HG02610 (cell line): Measurements from ENCODE around the gene GABRB1.

Source experiments
- ATAC-seq: cut with Tn5 transposase; IDR thresholded peaks from one replicate; pipeline ENCODE4 v1.9.1; 2021; ENCODE audit warnings: mild to moderate bottlenecking, moderate library complexity; ENCODE audit not compliant: unreplicated experiment

GABRB1 gene

DNA sequence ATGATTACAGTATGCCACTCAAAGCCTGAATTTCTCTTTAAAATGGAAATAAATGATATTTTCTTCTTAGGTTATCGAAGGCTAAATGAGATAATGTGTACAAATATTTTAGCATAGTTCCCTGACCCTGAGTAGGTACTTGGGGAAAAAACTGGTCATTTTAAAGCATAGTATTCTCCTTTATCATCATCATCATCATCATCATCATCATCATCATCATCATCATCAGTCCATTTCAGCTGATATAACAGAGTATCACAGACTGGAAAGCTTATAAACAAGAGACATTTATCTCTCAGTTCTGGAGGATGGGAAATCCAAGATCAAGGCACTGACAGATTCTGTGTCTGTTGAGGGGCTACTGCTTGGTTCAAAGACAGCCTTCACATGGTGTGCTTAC lies 13.9 kb downstream of the GABRB1 start:
- ATAC-seq, result no peak

DNA sequence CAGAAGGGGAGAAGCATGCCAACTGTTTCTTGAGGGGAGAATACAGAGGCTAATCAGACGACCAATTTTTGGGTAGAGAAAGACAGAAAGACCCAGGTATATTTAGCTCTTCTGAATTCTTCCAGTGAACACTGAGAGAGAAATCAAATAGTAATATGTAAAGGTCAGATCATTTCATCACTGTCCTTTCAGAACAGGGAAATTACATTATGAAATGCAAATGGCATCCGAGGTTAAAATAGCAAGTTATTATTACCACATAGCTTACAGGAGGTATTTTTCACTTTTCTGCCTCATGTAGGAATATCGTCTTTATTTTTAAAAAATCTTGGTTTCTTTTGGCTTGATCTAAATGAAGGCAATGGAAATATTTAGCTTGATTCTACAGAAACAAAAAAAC lies 18.0 kb downstream of the GABRB1 start:
- no peak for ATAC-seq

DNA sequence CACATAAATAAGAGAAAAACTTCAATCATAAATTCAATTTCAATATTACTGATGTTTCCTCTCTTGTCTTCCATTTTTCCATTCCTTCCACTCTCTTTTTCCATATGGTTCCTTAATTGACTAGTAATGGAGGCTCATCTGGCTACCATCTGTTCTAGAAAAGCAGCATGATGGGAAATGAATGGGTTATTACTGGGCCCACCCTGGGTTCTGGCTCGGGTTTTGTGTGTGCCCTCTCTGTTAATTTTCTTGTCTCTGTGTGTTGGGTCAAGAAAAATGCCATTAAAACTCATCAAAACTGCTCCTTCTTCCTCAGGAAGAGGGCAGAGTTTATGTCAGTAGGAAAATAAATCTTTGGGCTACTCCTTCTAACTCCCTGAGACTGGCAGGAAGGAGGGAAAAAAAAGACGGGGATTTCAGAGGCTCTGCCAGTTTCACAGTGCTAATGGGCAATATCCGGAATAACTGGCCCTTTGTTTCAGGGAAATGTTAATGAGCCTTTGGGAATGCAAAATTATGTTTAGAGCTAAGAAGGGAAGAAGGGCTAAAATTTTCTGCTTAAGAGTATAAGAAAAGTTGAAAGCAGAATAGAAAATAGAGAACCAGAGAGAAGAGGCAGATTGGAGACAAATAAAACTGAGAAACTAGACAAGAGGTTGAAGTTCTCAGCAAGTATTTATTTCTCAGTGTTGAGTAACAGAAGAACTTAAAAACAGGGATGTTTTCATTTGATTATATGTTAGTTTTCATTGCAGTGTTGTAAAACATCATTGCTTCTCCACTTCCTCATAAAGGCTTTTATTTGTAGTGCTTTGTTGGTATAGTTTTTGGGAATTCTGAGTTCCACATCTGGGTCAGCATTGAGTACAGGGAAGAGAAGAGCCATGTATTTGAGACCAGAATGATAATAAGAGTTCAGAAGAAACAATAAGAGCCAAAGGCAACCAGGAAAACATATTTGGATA lies 19.7 kb downstream of the GABRB1 start:
- no peak for ATAC-seq

DNA sequence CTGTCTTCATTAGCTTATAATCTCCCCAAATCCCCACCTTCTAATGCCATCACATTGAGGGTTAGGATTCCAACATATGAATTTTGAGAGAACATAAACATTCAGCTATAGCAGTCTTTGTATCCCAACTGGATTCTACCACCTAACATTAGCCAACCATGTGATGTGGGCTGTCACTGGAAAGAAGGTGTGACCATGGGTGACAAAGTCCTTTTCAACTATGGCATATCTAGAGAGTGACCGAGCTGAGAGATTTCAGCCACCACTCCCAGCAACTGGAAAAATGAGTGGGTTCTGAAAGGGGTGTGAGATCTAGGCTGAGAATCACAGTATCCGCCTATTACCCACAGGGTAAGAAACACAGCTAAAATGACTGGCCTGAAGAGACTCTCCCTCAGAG lies 22.1 kb downstream of the GABRB1 start:
- ATAC-seq, result no peak

DNA sequence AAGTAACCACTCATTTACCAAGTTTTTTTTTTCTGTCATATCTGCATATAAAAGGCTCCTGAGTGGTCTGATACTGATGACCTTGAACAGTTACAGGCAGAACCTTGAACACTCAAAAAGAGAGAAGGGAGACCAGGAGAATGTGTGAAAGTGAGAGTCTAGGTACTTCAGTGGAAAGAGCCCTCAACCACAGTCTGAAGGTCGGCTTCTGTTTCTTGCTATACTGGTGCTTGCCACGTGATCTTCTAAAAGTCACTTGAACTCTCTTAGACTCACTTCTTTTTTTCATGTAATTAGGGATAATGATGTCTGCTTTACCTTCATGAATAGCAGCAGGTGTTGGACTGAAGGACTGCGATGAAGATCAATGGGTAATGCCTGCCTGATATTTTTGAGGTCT lies 22.8 kb downstream of the GABRB1 start:
- no peak for ATAC-seq

DNA sequence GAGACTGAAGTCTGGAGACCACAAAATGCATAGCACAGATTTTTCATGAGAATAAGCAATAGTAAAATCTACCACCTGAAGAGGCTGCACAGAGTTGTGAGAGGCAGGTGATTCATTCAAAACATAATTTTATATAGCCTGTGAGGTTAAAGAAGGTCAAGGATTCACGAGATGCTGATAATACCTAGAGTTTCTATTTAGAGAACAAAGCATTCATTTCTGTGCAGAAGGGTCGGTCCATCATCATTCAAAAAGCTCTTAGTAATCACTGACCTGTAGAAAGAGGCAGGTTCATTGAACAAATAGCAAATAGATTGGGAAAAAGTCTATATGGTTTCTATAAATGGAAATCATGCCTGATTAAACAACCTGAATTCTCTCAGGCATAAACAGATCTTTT lies 26.6 kb downstream of the GABRB1 start:
- ATAC-seq, result no peak

DNA sequence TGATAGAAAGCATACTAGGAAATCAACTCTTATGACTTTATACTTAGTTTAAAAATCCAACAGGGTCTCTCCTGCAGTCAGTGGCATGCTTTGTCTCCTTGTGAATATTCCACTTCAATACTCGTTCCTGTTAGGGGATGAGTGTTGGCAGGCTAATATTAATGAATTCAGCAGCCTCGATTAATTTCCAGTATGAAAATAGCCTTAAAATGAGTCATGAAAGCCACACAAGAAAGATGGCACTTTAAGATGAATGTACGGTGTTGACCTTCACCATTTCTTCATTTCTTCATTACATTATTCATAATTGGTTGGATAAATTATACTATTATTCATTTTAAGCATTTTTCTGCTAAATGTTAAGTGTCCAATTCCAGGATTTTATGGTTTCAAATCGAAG lies 29.2 kb downstream of the GABRB1 start:
- no peak for ATAC-seq

DNA sequence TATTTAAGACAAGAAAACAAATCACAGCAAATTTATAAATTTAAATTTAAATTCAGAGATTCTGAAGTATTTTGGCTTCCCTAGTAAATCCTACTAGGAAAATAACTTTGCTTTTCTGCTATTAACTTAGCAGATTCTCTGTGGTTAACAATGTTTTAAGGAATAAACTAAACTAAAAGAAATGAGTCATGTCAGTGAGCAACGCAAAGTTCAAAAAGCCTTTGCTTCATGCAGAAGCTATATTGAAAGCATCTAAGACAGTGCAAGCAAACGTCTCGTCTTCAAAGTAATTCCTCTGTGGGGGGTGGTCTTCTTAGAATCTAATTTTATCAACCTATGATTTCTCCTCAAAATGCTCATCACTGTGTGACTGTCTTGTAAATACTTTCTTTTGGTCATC lies 30.1 kb downstream of the GABRB1 start:
- ATAC-seq, result no peak

DNA sequence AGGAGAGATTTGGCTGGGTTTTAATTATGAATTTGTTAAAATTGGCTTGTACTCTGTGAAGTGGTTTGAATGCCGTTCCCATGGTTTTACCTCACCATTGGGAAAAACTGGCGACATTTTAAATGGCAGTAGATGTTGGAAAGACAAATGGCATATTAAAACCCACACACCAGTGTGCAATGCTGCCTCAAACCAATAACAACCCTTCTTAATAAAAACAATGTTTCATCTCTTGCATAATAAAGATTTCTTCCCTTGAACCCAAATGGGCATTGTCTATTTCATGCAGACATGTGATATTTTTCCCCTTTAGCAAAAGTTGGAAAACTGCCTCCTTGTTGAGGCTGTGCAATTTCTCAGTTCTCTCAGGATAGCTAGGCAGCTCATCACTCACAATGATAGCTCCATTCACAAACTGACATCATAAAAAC lies 33.7 kb downstream of the GABRB1 start:
- ATAC-seq, result no peak

DNA sequence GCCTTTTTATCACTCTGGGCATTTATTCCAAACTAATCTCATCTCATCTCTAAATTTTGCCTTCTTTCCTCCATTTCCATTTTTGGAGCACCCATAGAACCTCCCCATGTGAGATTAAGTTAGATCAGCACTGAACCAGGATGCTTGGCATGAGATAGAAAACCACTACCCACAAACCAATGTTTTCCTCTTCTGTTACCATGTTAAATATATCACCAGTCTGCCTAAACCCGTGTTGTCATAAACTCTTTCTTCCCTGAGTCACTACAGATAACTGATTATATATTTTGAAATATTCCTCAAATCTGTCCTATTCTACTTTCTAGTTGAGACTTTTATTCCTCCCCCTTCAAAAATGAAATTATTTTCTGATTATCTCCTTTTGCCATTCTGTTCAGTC lies 37.6 kb downstream of the GABRB1 start:
- ATAC-seq, result no peak

DNA sequence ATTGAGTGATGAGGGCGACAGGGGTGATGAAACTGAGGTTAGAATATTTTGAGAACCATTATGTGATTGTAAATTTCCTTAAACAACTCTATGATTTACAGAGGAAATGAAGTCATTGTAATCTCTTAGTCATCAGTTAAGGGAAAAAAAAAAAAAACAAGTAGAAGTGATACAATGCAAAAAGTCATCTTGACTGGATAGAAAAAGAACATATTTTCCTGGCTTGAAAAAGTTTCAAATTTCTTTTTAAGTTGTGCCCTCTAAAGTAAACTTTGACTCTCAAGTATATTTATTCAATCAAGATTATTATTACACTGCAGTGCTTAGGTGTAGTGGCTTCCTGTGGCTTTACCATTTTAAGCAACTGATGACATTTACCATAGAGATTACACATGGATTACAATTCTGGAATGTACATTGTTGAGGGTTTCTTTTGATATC lies 40.6 kb downstream of the GABRB1 start:
- ATAC-seq, result no peak

DNA sequence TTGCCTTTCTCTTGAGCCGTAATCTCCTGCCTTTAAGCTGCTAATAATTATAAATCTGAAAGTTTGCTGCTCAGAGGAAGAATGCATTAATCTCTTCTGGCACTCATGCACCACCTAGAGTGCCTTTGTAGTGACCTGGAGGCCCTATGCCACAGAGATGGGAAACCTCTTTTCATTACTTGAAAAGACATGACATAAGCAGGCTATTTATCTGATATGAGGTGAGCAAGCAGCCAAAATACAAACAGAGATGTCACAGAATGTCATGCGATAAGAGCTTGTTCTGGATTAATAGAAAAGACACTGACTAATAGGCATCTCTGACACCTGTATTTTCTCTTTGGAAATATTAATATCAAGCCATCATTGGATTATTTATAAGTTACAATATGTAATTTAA lies 42.3 kb downstream of the GABRB1 start:
- ATAC-seq, result no peak

DNA sequence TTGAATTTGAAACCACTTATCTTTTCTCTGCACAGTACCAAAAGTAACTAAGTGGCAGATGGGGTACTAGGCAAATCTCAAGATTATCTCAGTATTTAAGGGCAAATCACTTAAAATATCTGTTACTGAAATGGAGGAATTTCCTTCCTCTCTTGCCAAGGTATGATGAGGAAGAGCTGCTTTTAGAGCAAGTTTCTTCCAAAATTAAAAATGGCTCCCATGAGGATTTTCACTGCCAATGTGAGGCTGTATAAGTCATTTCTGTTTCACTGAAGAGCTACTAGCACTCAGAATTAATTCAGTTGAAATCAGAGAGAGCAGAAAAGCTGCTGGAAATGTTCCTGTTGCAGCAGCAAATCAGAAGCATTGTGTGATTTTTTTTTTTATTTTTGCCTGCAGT lies 43.4 kb downstream of the GABRB1 start:
- ATAC-seq, result no peak

DNA sequence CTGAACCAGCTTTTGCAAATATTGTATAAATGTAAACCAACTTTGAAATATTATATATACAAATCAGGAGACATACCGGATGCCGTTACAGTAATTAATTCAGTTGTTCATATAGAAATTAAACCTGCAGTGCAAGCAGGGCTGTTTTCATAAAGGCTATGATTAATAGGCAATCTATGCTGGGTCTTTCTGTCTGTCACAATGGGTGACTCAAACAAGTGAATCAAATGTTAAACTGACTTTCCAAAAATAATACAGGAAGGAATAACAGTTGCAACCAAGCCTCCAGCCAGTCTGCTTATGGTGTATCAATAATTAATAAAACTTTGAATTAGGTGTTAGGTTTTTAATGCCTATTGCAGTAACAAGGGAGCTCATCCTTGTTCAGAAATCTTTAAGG lies 43.9 kb downstream of the GABRB1 start:
- ATAC-seq, result no peak

DNA sequence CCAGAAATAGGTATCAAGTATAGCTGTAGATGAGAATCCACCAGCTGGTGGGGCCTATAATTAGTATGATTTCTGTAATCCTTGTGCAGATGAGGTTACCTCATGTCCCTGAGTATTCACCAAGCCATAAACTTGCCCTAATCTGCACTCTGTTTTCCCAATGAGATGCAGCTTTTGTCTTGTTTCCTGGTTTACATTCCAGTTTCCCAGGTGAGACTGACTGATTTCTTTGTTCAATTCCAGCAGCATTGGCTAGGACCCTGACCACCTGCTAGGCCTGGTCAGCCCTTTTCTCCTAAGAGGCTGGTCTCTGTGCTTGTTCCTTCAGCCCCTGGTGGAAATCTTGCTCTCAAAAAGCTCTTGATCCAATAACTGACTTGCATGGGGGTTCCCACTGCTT lies 44.6 kb downstream of the GABRB1 start:
- ATAC-seq, result no peak

DNA sequence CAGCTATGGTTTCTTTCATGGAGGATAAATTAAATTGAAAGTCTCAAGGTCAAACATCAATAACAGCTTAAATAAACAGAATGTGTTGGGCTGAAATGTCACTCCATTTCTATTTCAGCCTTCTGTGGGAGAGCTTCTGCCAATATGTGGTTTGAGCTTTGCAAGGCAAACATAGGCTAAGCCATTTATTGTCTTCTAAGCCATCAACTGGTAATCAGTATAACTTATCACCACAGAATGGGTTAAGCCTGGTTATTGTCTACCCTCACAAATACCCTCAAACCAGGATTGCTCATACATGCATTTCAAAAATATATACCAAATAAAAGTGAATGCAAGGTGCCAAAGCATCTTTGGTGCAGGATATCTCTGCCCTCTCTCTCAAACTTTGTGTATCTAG lies 52.7 kb downstream of the GABRB1 start:
- no peak for ATAC-seq

DNA sequence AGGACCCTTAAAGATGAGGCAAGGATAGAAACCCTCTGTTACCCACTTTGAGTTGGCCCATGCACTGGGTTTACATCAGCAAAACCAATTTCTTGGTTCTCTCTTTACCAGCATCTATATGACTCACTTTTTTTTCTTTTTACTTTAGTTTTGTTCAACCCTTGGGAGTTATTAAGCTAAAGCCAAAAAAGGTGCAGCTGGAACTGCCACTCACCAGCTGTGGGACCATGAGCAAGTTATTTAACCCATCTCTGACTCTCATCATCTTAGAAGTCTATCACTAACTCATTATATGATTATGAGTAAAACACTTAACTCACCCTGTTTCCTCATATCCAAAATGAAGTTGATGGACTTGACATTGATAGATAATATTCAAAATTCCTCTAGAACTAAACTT lies 53.4 kb downstream of the GABRB1 start:
- no peak for ATAC-seq

DNA sequence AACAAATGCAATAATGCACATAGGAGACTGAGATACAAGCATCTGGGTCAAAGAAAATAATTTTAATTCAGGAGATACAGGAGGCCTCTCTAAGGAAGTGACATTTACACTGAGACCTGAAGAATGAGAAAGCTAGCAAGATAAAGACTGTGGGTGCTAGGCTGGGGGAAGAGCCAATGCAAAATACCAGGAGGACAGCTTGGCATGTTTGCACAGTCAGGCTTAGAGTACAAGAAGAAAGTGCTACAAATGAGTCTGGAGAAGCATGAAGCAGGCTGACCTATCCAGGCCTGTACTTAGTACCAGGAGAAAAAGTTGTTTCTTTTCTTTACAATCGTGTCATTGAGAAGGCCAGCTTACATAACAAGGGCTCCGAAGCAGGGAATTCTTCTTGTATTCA lies 56.9 kb downstream of the GABRB1 start:
- ATAC-seq, result no peak

DNA sequence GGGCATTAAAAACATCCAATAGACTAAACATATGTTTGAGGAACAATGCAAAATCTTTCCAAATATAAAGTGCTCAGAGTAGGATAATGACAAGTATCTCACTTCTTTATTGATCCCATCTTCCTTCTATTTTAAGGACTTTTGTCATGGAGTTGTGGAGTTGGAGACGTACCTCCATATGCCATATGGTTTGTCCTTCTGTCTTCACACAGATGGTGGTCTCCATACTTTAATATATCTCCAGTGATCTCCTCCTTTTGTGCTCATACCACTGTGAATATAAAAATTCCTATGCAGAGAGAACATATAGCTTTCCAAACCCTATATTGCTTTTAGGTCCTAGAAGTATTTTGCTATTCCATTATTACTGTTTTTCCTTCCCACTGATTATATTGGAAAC lies 64.5 kb downstream of the GABRB1 start:
- ATAC-seq, result no peak

DNA sequence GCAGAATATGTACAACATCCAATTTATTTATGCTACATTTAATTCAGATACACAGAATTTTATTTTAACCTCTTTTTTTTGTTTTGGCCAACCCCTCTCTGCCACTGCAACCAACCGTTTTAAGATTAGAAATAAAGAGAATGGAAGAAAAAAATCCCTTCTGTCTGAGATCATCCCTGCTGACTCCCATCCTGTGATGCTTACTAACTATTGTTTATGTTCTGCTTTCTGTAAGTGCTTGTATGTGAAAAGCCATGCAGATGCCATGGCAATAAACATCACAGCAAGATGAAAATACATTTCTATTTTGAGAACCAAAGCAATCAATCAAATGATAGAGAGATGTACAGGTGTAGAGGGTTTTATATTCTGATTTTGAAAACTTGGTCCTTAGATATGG lies 70.1 kb downstream of the GABRB1 start:
- no peak for ATAC-seq

DNA sequence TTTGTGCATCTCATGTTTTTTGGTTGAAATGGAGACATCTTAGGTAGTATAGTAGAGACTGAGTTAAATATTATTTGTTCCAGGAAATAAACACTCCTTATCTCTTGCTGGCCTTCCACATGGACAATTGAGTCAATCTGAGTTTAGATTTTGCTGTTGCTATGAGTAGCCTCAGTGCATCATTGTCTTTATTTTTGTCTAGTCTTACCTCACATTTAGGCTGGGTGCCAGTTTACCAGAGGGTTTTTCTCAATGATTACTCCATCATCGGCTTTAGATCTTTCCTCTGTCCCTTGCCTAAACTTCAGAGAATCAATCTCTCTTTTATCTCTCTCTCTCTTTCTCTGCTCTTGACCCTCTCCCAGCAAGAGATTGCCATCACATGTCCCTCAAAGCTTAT lies 73.6 kb downstream of the GABRB1 start:
- ATAC-seq, result no peak

DNA sequence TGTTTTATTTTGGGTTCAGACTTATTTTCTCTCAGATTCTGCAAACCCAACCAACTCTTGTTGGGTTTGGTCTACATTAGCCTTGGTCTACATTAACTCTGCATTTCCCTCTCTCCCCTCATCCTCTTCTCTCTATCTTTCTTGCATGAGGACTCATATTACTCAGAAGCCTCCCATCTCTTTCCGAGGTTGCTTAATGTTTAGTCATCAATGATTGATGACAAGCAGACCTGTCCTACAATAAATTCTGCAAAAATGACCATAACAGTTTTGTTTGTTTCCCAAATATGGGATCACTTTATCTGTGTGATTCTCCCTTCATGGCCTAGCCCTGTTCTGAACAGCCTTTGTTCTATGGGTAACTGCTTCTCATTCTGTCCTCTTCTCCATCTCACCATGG lies 75.2 kb downstream of the GABRB1 start:
- ATAC-seq, result no peak

DNA sequence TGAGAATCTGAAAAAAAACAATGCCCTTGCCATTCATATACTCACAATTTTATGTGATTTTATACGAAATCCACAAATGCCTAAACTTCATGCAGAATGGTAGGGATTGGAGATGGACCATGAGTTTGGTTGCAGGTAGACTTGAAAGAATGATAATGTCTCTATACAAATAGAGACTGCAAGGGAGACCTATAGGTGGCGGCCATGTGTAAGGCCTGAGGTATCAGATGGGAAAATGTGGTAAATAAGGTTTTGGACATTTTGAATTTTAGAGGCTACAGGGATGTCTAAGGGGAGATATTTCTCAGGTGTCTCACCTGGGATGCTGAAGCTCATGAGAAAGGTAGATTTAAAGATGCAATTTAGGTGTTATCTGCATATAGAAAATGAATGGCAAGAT lies 78.0 kb downstream of the GABRB1 start:
- ATAC-seq, result no peak
